Dedifferentiated amniotic fluid mesenchymal stem cell (primary cell): ENCODE data around the gene LGALS9C.
A peak's percentile ranks its signal among the peaks of the same experiment; 100 is the strongest.
"Not testable (repeated sequence)": the region's sequence is repeated elsewhere in the genome, so short reads cannot be mapped to it uniquely, and the experiment has no call there.

Experiments
- DNase-seq: peaks from one replicate; pipeline ENCODE4 v3.0.0-alpha.2; 2016; ENCODE audit errors: extremely low spot score

The LGALS9C gene

DNA sequence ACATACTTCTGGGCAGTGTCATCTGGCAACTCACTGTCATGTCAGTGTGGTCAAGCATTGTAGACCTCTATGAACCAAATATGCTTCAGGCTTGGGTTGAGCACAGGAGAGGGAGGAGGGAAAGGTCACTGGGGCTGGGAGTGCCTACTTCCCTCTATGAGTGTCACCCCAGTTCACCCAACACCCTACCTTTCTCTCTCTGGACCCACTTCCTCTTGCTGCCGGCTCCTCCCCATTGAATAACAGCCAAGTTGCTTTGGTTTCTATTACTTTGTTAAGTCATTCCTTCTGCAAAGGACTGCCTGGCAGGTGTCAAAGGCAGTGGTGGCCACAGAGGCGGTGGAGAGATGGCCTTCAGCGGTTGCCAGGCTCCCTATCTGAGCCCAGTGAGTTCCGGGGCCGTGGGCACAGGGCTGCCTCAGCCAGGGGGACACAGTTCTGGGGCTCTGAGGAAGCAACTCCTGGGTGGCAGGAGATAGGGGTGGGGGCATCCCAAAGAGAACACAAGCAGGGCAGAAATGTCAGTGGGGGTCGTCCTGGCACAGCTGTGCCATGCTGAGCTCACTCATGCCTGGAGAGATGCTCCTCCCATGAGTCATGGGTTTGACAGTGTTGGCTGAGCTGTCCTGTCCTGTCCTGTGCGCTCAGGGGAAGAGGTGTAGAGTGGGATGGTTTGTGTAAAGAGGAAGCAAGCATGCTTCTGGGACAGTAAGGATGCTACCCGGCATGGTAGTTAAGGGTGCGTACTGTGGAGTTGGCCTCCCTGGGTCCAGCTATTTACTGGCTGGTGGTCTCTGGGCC, at the start of gene LGALS9C:
Gene LGALS9C, plus strand, starts transcription at position 282 of the 801 bp plus-strand sequence. Its CDS starts 66 bp downstream, at position 348.
- DNase-seq = not testable (repeated sequence)

DNA sequence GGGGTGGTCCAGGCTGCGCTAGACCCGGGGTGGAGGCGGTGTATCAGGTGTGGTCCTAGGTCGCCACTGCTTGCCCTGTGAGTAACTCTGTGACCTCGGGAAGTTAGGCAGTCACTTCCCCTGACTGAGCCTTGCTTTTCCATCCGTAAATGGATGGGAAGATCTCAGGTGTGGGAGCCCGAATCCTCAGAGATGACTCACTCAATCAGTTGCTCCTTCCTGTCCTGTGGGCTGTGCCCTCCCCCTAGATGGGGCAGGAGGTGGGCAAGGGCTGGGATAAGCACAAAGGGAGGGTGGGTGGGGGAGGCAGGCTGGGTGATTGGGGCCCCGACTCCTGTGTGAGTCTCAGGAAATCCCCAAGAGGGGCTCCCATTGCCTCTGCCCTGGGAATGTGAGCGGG, 44.4 kb upstream of the LGALS9C start:
- DNase-seq = not testable (repeated sequence)

DNA sequence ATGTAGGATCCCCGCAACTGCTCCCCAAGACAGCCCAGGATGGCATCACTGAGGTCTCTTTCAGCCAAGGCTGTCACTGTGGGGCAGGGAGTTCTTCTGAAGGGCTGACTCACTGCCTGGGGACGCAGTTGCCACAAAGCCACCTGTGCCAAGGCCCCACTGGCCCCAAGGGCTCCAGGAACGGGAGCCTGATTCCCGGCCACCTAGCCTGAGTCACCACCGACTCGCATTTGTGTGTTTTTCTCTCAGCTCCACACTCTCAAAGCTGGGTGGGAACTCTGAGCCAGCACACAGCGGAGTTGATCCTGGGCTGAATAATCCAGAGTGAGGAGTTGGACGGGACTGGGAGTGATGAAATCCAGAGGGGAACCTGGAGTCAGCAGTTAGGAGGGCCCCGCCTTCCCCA, 37.1 kb upstream of the LGALS9C start:
- not testable (repeated sequence) for DNase-seq

DNA sequence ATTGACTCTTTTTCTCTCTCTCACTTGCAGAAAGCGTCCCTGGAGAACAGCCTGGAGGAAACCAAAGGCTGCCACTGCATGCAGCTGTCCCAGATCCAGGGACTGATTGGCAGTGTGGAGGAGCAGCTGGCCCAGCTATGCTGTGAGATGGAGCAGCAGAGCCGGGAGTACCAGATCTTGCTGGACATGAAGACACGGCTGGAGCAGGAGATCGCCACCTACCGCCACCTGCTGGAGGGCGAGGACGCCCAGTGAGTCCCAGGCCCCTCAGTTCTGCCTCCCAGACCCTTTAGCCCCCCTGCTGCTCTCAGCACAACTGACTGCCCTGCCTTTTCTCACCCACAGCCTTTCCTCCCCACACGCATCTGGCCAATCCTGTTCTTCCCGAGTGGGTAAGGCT, 34.5 kb upstream of the LGALS9C start:
- not testable (repeated sequence) for DNase-seq

DNA sequence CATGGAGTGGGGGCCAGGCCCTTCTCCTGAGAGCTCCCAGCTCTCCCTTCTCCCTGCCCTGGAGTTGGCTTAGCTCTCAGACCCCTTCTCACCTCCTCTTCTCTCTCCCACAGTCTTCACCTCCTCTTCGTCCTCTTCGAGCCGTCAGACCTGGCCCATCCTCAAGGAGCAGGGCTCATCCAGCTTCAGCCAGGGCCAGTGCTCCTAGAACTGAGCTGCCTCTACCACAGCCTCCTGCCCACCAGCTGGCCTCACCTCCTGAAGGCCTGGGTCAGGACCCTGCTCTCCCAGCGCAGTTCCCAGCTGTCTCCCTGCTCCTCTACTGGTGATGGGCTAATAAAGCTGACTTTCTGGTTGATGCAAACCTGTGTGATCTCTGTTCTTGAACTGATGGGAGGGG, 34.1 kb upstream of the LGALS9C start:
- not testable (repeated sequence) for DNase-seq

DNA sequence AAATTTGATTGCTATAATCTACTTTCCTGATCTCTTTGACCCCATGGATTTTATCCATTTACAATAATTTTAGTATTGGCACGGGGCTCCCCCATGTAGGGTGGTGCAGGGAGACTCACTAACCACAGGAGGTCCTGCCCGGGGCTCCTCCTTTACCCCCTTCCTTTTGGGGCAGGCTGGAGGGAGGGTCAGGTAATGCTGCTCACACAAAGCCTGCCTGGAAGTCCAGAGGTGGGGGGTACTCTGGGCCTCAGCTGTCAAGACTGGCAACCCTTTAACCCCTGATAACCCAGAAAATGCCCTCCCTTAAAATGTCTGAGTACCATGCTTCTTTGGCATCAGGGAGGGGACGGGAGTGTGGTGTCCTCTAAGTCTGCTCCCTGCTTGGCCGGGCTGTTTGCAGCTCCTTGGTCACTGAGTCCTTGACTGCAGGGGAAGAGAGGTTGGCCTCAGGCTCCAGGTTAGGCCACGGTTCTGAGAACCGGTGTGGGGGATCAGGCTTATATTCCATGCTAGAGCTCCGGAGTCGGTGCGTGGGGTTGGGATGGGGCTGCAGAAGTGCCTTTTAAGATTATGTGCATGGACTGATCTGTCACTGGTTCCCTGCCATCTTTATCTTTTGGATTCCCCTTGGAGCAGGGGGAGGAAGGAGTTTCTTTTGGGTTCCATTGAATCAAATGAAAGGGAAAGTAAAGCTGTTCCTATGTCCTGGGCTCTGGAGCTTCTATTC, 28.9 kb upstream of the LGALS9C start:
- not testable (repeated sequence) for DNase-seq

DNA sequence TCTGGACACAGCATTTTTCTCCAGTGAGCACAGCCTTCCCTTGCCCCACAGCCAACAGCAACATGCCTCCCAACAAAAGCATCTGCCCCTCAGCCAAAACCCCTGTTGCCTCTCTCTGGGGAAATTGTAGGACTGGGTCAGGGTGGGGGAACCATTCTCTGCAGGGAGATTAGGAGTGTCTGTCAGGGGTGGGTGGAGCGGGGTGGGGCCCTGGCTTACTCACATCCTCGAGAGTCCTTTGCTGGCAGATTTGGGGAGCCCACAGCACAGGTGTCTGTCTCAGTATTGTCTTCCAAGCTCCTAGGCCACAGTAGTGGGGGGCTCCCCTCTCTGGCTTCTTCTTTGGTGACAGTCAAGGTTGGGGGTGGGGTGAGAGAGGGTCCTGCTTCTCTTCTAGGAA, 28.3 kb upstream of the LGALS9C start:
- DNase-seq = not testable (repeated sequence)

DNA sequence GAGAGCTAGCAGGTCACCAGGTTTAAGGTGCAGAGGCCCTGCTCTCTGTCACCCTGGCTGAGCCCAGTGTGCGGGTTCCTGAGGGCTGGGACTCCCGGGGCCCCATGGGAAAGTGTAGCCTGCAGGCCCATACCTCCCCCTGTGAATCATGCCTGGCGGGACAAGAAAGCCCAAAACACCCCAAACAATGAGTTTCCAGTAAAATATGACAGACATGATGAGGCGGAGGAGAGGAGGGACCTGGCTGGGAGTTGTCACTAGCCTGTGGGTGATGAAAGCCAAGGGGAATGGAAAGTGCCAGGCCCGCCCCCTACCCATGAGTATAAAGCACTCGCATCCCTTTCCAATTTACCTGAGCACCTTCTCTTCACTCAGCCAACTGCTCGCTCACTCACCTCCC, 26.8 kb upstream of the LGALS9C start:
- DNase-seq = not testable (repeated sequence)

DNA sequence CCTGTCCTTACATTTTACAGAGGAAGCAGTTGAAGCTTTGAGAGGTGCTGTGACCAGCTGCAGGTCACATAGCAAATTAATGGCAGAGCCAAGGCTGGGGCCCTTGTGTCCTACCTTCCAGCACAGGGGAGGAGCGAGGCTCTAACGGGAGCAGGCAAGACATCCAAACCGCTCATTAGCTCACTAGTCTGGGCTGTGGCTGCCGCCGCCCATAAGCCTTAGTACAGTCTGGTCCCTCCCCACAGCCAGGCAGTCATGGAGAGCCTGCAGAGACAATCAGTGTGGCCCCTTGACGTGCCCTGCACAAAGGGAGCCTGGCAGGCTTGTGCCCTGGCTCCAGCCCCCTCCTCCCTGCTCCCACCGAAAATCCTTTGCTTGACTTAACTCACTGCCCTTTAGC, 25.6 kb upstream of the LGALS9C start:
- DNase-seq = not testable (repeated sequence)

DNA sequence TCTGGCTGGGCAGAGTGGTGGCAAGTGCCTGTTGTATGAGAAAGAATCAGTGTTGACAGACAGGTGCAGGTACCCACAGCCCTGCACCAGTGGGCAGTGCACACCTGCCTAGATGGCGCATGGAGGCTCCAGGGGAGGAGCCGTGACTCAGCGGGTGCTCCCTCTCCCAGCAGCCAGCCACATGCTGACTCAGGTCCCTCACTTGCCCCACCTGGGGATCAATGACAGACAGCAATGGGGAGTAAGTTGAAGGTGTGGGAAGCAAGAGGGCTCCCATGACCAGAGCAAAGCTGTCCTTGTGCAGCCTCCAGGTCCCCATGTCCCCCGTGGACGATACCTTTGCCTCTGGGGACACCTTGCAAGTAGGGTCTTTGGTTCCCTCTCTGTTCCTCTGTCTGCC, 24.6 kb upstream of the LGALS9C start:
- DNase-seq = not testable (repeated sequence)

DNA sequence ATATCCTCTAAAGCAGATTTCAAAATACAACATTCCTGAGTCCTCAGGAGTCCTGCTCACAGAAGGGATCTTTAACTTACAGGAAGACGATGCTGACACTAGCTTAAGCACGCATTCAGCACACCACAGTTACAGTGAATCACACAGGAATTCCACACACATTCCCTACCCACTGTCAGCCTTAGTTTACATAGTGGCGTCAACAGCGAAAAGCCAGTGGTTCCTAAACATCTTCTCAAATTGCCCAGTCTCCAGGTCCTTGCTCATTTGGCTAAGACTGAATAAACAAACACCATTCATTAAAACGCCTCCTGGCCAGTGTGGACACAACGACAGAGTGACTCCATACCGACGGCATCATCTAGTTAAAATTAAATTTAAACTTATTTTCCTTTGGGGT, 17.6 kb upstream of the LGALS9C start:
- DNase-seq = peak; percentile 12

DNA sequence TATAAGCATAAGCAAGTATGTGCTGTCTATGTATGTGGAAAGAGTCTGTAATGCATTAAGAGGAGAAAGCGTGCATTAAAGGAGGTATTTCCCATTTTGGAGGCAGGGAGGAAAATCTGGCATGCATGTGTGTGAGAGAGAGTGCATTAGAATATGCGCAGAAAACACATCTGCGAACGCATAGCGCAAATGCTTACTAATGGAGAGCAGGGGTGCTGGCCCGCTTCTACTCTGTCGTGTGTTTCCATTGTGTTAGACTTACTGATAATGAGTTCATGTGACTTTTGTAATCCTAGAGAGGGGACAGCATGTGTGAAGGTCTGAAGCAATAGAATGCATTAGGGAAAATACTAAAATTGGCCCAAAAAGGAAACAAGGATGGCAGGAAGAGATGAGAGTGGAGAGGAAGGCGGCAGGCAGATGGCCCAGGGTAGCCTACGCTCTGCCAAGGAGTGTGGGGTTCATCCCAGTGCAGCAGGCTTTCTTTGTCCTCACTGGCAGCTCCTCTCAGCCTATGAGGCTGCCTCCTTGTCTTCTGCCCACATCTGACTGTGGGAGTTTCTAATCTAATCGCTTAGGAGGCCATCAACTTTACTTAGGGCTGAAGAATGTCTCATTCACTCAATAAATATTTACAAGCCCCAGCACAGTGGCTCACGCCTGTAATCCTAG, 12.6 kb upstream of the LGALS9C start:
- DNase-seq = not testable (repeated sequence)

DNA sequence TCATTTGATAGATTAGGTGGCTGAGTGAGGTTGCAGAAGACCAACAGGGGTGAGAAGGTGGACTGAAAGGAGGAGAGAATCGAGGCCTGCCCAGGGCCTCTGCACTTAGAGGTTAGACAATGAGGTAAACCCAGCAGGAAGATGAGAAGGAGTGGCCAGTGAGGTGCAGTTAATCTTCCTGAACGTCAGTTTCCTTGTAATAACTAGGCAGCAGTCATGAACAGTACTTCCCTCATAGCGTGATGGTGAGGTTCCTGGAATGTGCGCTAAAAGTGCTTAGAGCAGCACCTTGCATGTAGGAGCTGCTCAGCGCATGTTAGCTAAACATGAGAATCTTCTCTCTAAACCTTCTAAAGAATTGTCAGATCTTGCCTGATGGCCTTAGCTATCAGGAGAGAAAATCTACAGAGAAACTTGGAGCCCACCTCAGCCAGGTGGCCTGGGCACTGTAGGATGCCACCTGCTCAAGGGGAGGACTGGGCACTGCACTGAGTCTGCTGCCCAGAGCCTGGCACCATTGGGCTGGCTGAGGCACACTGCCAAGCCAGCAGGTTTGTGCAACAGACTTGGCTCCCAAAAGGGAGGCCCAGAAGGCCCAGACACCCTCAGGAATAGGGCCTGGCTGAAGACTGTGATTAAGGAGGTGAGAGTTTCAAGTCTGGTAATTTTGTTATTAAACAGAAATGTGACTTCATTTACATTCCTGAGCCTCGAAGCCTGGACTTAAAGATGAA, 10.2 kb upstream of the LGALS9C start:
- DNase-seq = not testable (repeated sequence)

DNA sequence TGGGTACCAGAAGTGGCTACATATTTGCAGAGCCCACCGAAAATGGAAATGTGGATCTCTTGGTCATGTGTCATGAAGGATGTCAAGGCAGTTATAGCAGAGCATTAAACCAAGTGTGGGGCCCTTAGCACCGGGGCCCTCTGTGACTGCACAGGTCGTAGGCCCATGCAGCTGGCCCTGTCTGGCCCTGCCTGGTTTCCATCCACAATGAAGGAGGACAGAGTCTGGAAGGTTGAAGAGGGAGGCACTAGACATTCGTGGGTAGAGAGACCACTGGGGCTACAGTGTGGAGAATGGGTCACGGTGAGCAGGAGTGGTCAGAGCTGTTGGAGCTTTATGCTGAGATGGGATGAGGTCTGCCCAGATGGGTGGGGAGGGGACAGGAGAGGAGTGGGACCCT, 9.6 kb upstream of the LGALS9C start:
- DNase-seq = not testable (repeated sequence)

DNA sequence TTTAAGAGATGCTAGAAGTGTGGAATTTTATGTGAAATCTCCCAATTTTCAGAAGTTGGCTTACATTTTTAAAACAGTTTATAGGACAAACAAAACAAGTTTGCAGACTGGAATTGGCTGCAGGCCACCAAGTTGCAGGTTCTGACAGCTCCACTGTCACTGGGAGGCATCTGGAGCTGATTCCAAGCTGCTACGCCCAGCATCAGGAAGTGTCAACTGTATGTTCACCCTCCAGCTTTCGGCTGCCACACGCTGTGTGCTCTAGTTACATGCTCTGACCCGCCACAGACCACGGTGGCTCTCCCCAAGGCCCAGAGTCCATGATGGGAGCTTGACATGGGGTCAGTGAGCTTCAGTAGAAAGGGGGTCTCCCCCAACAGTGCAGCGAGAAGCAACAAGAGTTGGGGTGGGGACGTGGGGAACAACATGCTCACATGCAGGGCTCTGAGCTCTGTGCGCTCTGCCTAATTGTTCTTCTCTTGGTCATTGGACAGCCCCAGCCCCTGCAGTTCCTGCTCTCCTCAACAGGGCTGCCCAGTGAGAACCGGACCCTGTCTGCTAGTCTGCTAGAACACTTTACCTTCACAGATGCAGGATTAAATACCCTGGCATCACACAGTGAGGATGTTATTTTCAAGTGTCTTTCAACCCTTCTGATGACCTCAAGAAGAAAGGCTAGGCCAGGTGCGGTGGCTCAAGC, 8.0 kb upstream of the LGALS9C start:
- not testable (repeated sequence) for DNase-seq

DNA sequence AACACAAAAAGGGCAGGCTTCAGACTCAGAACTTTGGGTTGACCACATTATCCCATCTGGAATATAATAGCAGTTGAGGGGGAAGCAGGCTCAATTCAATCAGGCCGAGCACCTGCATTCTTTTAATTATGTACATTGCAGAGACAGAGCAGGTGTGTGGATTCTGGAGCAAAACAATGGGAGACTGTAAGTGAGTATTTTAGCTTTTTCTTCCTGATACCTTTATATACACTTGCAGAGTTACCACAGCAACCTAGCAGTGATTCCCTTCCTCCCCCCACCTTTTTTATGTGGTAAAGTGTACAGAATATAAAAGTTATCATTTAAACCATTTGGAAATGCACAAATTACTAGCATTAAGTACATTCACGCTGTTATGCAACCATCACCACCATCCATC, 6.8 kb upstream of the LGALS9C start:
- not testable (repeated sequence) for DNase-seq

DNA sequence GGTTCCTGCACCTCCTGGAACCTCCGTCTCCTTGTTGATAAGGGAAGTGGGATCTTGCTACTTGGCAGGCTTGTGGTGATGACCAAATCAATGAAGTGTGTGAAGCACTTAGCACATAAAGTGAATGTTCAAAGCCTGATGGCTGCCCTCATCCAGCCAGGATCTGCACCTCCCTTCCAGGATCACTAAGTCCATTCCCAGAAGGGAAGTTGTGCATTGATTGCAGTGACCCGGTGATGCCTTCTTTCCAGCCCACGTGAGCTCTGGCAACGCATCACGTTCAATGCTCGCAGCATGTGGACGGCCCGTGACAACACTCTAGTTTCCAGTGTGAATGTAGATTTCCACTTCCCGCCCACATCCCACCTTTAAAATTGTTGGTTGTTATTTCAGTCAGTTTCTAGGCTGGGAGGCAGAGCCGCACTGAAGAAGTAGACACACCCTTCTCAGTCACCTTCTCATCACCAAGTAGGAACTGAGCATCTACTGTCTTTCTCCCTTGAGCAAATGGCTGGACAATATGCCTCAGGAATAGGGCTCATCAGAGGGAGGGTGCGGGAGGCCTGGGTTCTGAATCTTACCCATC, 6.2 kb upstream of the LGALS9C start:
- not testable (repeated sequence) for DNase-seq

DNA sequence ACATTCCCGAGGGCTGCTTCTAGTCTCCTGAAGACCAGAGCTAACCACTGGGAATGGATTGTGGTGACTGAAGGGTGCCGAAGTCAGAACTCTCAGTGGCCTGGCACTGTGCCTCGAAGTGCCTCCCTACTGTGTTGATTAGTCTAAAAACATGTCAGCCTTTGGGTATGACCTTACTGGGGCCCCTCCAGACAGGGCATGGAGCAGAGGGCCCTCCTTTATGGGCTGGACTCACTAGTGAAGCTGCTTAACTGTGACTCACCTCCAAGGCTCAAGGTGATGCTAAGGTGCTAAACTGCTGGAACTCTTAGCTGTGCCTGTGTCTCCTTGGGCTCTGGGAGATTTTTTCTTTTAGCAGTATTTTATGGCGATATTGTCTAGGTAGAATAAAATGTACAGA, 2.6 kb upstream of the LGALS9C start:
- not testable (repeated sequence) for DNase-seq

DNA sequence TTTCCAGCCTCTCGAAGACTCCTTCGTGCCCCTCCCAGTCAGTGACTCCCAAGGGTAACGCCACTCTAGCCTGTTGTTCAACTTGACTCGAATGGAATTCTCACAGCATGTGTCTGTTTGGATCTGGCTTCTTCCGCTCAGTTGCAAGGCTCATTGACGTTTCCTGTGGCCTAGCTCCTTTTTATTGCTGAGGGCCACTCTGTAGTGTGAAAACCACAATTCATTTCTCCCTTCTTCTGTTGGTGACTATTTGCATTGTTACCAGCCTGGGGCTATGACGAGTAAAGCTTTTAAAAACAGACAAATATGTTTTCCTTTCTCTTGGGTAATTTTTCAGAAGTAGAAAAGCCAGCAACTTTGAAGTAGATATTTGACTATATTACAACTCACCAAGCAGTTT, 1.8 kb upstream of the LGALS9C start:
- DNase-seq = not testable (repeated sequence)

DNA sequence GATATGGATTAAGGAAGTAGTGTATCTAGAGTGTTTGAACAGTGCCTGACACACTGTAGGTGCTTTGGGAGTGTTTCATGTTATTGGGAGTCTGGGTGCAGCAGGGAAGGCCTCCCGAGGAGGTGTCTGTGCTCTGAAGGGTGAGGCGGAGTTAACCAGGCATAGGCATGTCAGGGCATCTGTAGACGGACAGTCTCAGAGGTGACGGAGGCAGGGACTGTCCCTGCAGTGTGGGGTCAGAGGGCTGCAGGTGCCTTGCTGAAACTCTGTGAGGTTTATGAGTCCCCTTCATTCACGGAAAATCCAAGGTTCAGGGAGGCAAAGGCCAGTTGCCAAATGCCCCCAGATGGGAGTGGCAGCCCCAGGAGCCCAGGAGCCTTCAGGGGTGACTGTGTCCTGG, 778 bp downstream of the LGALS9C start:
- not testable (repeated sequence) for DNase-seq

DNA sequence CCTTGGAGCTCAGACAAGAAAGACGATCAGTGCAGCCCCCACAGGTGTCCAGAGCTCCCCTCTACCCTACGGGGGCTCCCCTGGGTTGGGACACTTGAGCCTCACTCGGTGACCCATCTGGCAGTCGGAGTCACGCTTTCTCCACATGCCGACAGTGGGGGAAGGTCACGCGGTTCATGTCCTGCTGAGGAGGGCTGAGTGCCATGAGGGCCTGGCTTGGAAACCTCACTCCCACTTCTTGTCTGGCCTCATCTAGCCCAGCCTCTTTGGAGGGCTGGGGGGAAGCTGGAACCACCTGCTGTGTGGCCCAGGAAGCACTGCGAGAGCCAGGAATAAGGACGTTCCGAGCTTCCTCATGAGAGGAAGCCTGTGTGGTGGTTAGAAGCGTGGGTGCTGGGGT, 1.8 kb downstream of the LGALS9C start:
- DNase-seq = not testable (repeated sequence)
